ENCODE results near the gene PHB1. TPM values are rescaled to one million over a fixed set of nuclear protein-coding genes. Genes with fewer than 3 reads are reported as not detected.

PHB1 gene
- total RNA-seq, 5 donors from 2014 or later (not counting 1 experiment from before 2014, with no cell fraction given) = 49.4 to 84.6 (median 74.7) TPM

GRCh38 chr17:49387498-49388289 is 27.0 kb downstream of the PHB1 start:
- Histone ChIP-seq H3K9me3 (no peaks in the 10 kb centered on the region), H3K36me3 (ENCODE audit: control insufficient read depth in 2 of 2, extremely low read depth in 1 of 2, insufficient read depth in 1 of 2, low read length in 1 of 2) (no peaks in the 10 kb centered on the region), H3K4me1 (ENCODE audit: control insufficient read depth in 1 of 2, extremely low read depth in 1 of 2, insufficient read depth in 2 of 2, low read length in 2 of 2) (peaks cover 32 to 50% of the 10 kb centered on the region in 2 experiments), H3K4me3 (ENCODE audit: control insufficient read depth in 1 of 2, extremely low read depth in 1 of 2, low read length in 1 of 2) (peak overlapping the region; percentile 0 to 2), H3K27ac (ENCODE audit: low read length) (peak overlapping the region; percentile 72), H3K27me3 (replicated peaks in 1 of 2; ENCODE audit: control insufficient read depth in 2 of 2, extremely low read depth in 1 of 2, insufficient read depth in 2 of 2, low read length in 1 of 2) (no peaks in the 10 kb centered on the region)
- peak in 3 of 4 experiments; percentile 25 to 41 (median 27) for ATAC-seq (replicated peaks in 1 of 4)
- H3K4me1 Mint-ChIP-seq = peaks cover 47 to 54% (median 52%) of the 10 kb centered on the region in 3 donors
- H3K27ac Mint-ChIP-seq = peak overlapping the region; percentile 95 to 97
- peak in 6 of 35 experiments; percentile 3 to 56 (median 16) for DNase-seq
- H3K27me3 Mint-ChIP-seq = no peaks in the 10 kb centered on the region
- no peaks in the 10 kb centered on the region for H3K9me3 Mint-ChIP-seq
- ChIA-PET CTCF (interaction anchor here (0.9 to 1.8 kb wide), 5 partner anchors 11 to 72 kb away, joined by 3 to 7 read pairs (median 3); no protein-coding TSS in a partner anchor), POLR2A (interaction anchor here (0.5 to 0.6 kb wide), 2 partner anchors 26 to 49 kb away, joined by 3 to 7 read pairs; no protein-coding TSS in a partner anchor)
- no peaks in the 10 kb centered on the region for H3K36me3 Mint-ChIP-seq
- 26% methylated on average over 6 of the region's 11 CpGs for WGBS (ENCODE audit: insufficient coverage)
- H3K4me3 Mint-ChIP-seq = peak overlapping the region; percentile 59 to 63 (median 62)

- no peaks in the 10 kb centered on the region for H3K9me3 Mint-ChIP-seq
- CTCF ChIA-PET = no interaction called here
- no peak overlapping the region for H3K27ac Mint-ChIP-seq
Observed at GRCh38 chr17:49386373-49386772, 28.3 kb downstream of the PHB1 start.

GRCh38 chr17:49384951-49385350 is 29.7 kb downstream of the PHB1 start:
- peaks cover under 1% of the 10 kb centered on the region for H3K36me3 Mint-ChIP-seq
- Histone ChIP-seq H3K36me3 (ENCODE audit: control insufficient read depth in 2 of 2, extremely low read depth in 1 of 2, insufficient read depth in 1 of 2, low read length in 1 of 2) (no peaks in the 10 kb centered on the region), H3K9me3 (no peaks in the 10 kb centered on the region), H3K27ac (ENCODE audit: low read length) (no peak overlapping the region), H3K4me1 (ENCODE audit: control insufficient read depth in 1 of 2, extremely low read depth in 1 of 2, insufficient read depth in 2 of 2, low read length in 2 of 2) (peaks cover 18 to 31% of the 10 kb centered on the region in 2 experiments), H3K27me3 (replicated peaks in 1 of 2; ENCODE audit: control insufficient read depth in 2 of 2, extremely low read depth in 1 of 2, insufficient read depth in 2 of 2, low read length in 1 of 2) (no peaks in the 10 kb centered on the region), H3K4me3 (ENCODE audit: control insufficient read depth in 1 of 2, extremely low read depth in 1 of 2, low read length in 1 of 2) (no peak overlapping the region)
- no peaks in the 10 kb centered on the region for H3K9me3 Mint-ChIP-seq
- ATAC-seq (replicated peaks in 1 of 4) (no peak), DNase-seq (no peak)
- no CpG with 5 or more reads among the region's 4 CpGs for WGBS (ENCODE audit: insufficient coverage)
- no peak overlapping the region for H3K4me3 Mint-ChIP-seq
- H3K27me3 Mint-ChIP-seq = no peaks in the 10 kb centered on the region
- ChIA-PET CTCF (no interaction called here), POLR2A (no interaction called here)
- peaks cover 30 to 39% (median 35%) of the 10 kb centered on the region in 3 donors for H3K4me1 Mint-ChIP-seq
- no peak overlapping the region for H3K27ac Mint-ChIP-seq

More at GRCh38 chr17:49386373-49386772, 28.3 kb downstream of the PHB1 start:
- H3K4me3 Mint-ChIP-seq = no peak overlapping the region
- POLR2A ChIA-PET = no interaction called here
- peaks cover 32 to 44% of the 10 kb centered on the region in 2 experiments for H3K4me1 ChIP-seq (ENCODE audit: control insufficient read depth in 1 of 2, extremely low read depth in 1 of 2, insufficient read depth in 2 of 2, low read length in 2 of 2)
- H3K9me3 ChIP-seq = no peaks in the 10 kb centered on the region
- 96% methylated on average over 8 of the region's 10 CpGs for WGBS (ENCODE audit: insufficient coverage)
- no peak overlapping the region for H3K4me3 ChIP-seq (ENCODE audit: control insufficient read depth in 1 of 2, extremely low read depth in 1 of 2, low read length in 1 of 2)
- no peaks in the 10 kb centered on the region for H3K27me3 ChIP-seq (replicated peaks in 1 of 2; ENCODE audit: control insufficient read depth in 2 of 2, extremely low read depth in 1 of 2, insufficient read depth in 2 of 2, low read length in 1 of 2)
- H3K4me1 Mint-ChIP-seq = peaks cover 44 to 52% (median 49%) of the 10 kb centered on the region in 3 donors
- H3K36me3 ChIP-seq (ENCODE audit: control insufficient read depth in 2 of 2, extremely low read depth in 1 of 2, insufficient read depth in 1 of 2, low read length in 1 of 2) = no peaks in the 10 kb centered on the region
- ATAC-seq (replicated peaks in 1 of 4) = no peak
- no peaks in the 10 kb centered on the region for H3K27me3 Mint-ChIP-seq
- no peak for DNase-seq
- no peak overlapping the region for H3K27ac ChIP-seq (ENCODE audit: low read length)
- H3K36me3 Mint-ChIP-seq = no peaks in the 10 kb centered on the region

DNA sequence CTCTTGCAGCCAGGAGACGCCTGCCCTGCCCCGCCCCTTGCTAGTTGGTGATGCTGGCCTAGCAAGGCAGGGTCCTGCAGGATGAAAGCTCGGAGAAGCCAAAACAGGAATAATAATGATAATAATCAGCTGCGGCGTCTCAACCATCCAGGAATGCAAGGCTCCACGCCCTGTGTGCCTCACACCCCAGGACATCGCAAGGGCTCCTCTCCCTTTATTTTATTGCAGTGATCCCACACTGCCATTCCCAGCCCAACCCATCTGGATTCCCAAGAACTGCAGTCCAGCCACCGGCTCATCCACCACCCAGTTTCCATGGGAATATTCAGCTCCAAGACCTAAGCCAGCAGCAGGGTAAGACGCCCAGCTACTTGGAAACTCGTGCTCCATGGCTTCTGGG is 31.6 kb downstream of the PHB1 start:
- H3K4me1 ChIP-seq (ENCODE audit: control insufficient read depth in 1 of 2, extremely low read depth in 1 of 2, insufficient read depth in 2 of 2, low read length in 2 of 2) = peaks cover 8 to 12% of the 10 kb centered on the region in 2 experiments
- Mint-ChIP-seq H3K9me3 (no peaks in the 10 kb centered on the region), H3K4me3 (no peak overlapping the region), H3K36me3 (peaks cover 10% of the 10 kb centered on the region), H3K27ac (no peak overlapping the region), H3K4me1 (peaks cover 13 to 22% (median 17%) of the 10 kb centered on the region in 3 donors), H3K27me3 (no peaks in the 10 kb centered on the region)
- DNase-seq (no peak), ATAC-seq (replicated peaks in 1 of 4) (no peak)
- no peaks in the 10 kb centered on the region for H3K36me3 ChIP-seq (ENCODE audit: control insufficient read depth in 2 of 2, extremely low read depth in 1 of 2, insufficient read depth in 1 of 2, low read length in 1 of 2)
- no peak overlapping the region for H3K27ac ChIP-seq (ENCODE audit: low read length)
- no peak overlapping the region for H3K4me3 ChIP-seq (ENCODE audit: control insufficient read depth in 1 of 2, extremely low read depth in 1 of 2, low read length in 1 of 2)
- POLR2A ChIA-PET = interaction anchor here in 1 of 2 donors (0.5 kb wide), 1 partner anchor 482 kb away, joined by 10 read pairs; no protein-coding TSS in a partner anchor
- no peaks in the 10 kb centered on the region for H3K9me3 ChIP-seq
- no peaks in the 10 kb centered on the region for H3K27me3 ChIP-seq (replicated peaks in 1 of 2; ENCODE audit: control insufficient read depth in 2 of 2, extremely low read depth in 1 of 2, insufficient read depth in 2 of 2, low read length in 1 of 2)
- 98% methylated on average over 5 of the region's 10 CpGs for WGBS (ENCODE audit: insufficient coverage)
- CTCF ChIA-PET = no interaction called here

GRCh38 chr17:49382556-49382955 is 32.1 kb downstream of the PHB1 start:
- H3K27me3 ChIP-seq (replicated peaks in 1 of 2; ENCODE audit: control insufficient read depth in 2 of 2, extremely low read depth in 1 of 2, insufficient read depth in 2 of 2, low read length in 1 of 2) = no peaks in the 10 kb centered on the region
- Mint-ChIP-seq H3K27ac (no peak overlapping the region), H3K27me3 (no peaks in the 10 kb centered on the region), H3K36me3 (peaks cover 10% of the 10 kb centered on the region), H3K4me1 (peaks cover 8 to 17% (median 12%) of the 10 kb centered on the region in 3 donors), H3K4me3 (no peak overlapping the region), H3K9me3 (no peaks in the 10 kb centered on the region)
- DNase-seq (no peak), ATAC-seq (replicated peaks in 1 of 4) (no peak)
- ChIA-PET CTCF (no interaction called here), POLR2A (interaction anchor here in 1 of 2 donors (0.5 kb wide), 1 partner anchor 482 kb away, joined by 10 read pairs; no protein-coding TSS in a partner anchor)
- H3K4me1 ChIP-seq (ENCODE audit: control insufficient read depth in 1 of 2, extremely low read depth in 1 of 2, insufficient read depth in 2 of 2, low read length in 2 of 2) = peaks cover 3 to 7% of the 10 kb centered on the region in 2 experiments
- no peak overlapping the region for H3K27ac ChIP-seq (ENCODE audit: low read length)
- no peaks in the 10 kb centered on the region for H3K36me3 ChIP-seq (ENCODE audit: control insufficient read depth in 2 of 2, extremely low read depth in 1 of 2, insufficient read depth in 1 of 2, low read length in 1 of 2)
- H3K9me3 ChIP-seq = no peaks in the 10 kb centered on the region
- 88% methylated on average over 3 of the region's 7 CpGs for WGBS (ENCODE audit: insufficient coverage)
- H3K4me3 ChIP-seq (ENCODE audit: control insufficient read depth in 1 of 2, extremely low read depth in 1 of 2, low read length in 1 of 2) = no peak overlapping the region

- CTCF ChIA-PET = no interaction called here
- Mint-ChIP-seq H3K27ac (peak overlapping the region in 1 of 2 donors; percentile 45), H3K9me3 (no peaks in the 10 kb centered on the region), H3K4me1 (peaks cover 2 to 9% (median 5%) of the 10 kb centered on the region in 3 donors), H3K36me3 (peaks cover 14% of the 10 kb centered on the region), H3K27me3 (no peaks in the 10 kb centered on the region), H3K4me3 (no peak overlapping the region)
- Histone ChIP-seq H3K9me3 (no peaks in the 10 kb centered on the region), H3K27me3 (replicated peaks in 1 of 2; ENCODE audit: control insufficient read depth in 2 of 2, extremely low read depth in 1 of 2, insufficient read depth in 2 of 2, low read length in 1 of 2) (no peaks in the 10 kb centered on the region), H3K4me3 (ENCODE audit: control insufficient read depth in 1 of 2, extremely low read depth in 1 of 2, low read length in 1 of 2) (no peak overlapping the region), H3K4me1 (ENCODE audit: control insufficient read depth in 1 of 2, extremely low read depth in 1 of 2, insufficient read depth in 2 of 2, low read length in 2 of 2) (no peaks in the 10 kb centered on the region), H3K36me3 (ENCODE audit: control insufficient read depth in 2 of 2, extremely low read depth in 1 of 2, insufficient read depth in 1 of 2, low read length in 1 of 2) (no peaks in the 10 kb centered on the region), H3K27ac (ENCODE audit: low read length) (no peak overlapping the region)
- no peak for ATAC-seq (replicated peaks in 1 of 4)
- DNase-seq = no peak
- POLR2A ChIA-PET = no interaction called here
- WGBS (ENCODE audit: insufficient coverage) = 88% methylated on average over 5 of the region's 5 CpGs
Observed at GRCh38 chr17:49381793-49382192, 32.9 kb downstream of the PHB1 start.

Data from T-cell (primary cell).